Measurements from ENCODE around the gene TMX1.

DNA sequence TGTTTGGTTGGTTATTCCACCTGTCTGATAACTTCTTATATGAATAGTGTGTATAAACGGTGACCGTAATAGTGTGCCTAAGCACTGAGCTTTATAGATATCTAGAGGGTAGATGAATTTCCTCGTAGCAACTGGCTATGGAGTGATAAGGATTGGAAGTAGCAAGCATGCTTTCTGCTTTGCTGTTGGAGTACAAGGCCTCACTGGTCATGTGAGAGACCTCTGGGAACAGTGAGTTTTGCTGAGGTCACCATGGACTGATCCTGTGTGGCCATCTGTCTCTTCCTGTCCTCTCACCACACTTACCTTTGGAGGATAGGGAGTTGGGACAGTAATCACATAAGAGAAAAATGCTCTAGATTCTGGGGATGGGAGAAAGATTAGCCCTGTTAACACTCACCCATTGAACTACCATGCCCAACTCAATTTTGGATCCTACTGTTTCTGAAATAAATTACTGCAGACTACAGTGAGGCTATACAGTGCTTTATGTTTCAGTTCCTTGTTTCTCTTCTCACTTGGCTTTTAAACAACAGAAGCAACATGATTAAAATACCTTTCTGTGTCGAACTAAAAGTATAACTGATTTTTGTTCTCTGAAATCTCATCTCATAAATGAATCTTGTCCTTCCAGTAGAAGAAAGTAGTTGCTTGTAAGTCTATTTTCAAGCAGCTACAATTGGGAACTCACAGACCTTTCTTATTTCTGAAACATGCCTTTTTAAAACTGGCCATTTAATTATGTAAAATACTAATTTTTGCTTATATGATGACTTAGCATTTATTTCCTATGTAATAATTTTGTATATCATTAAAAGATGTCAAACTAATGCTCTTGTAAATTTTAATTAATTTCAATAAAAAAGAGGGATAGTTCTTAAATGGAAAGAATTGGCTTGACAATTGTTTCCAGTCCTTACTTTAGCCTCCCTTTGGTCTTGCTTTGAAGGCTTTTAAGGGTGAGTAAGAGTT is 8.3 kb downstream of the TMX1 start:
- TF ChIP-seq POLR2A (IDR thresholded peaks at IDR 0.05) (no peak), POLR2AphosphoS5 (IDR thresholded peaks at IDR 0.05) (no peak), EP300 (IDR thresholded peaks at IDR 0.05) (no peak)
- TF ChIP-seq, protein P1, sequence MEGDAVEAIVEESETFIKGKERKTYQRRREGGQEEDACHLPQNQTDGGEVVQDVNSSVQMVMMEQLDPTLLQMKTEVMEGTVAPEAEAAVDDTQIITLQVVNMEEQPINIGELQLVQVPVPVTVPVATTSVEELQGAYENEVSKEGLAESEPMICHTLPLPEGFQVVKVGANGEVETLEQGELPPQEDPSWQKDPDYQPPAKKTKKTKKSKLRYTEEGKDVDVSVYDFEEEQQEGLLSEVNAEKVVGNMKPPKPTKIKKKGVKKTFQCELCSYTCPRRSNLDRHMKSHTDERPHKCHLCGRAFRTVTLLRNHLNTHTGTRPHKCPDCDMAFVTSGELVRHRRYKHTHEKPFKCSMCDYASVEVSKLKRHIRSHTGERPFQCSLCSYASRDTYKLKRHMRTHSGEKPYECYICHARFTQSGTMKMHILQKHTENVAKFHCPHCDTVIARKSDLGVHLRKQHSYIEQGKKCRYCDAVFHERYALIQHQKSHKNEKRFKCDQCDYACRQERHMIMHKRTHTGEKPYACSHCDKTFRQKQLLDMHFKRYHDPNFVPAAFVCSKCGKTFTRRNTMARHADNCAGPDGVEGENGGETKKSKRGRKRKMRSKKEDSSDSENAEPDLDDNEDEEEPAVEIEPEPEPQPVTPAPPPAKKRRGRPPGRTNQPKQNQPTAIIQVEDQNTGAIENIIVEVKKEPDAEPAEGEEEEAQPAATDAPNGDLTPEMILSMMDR (IDR thresholded peaks at IDR 0.05) = no peak
